ENCODE measurements around the gene CSTPP1. TPM values are rescaled to one million over a fixed set of nuclear protein-coding genes. Genes with fewer than 3 reads are reported as not detected.

Gene CSTPP1
- polyA plus RNA-seq, 1 donor (not counting 4 experiments of a cell fraction or from before 2014, with no cell fraction given), result 20.0 TPM

DNA sequence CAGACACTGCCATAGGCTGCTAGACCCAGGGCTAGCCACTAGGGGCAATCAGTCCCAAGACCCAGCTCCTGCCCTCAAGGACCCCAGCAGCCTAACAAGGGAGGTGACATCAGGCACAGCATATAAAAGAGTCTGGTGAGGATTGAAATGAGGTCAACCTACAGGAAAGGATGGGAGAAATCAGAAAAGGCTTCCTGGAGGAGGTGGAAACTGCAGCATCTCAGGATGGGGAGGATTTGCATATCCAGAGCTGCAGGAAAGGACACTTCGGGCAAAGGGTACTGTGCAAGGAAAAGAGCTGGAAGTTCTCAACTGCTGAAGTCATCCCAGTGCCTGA is 243.1 kb downstream of the CSTPP1 start:
- TF ChIP-seq, protein P1, sequence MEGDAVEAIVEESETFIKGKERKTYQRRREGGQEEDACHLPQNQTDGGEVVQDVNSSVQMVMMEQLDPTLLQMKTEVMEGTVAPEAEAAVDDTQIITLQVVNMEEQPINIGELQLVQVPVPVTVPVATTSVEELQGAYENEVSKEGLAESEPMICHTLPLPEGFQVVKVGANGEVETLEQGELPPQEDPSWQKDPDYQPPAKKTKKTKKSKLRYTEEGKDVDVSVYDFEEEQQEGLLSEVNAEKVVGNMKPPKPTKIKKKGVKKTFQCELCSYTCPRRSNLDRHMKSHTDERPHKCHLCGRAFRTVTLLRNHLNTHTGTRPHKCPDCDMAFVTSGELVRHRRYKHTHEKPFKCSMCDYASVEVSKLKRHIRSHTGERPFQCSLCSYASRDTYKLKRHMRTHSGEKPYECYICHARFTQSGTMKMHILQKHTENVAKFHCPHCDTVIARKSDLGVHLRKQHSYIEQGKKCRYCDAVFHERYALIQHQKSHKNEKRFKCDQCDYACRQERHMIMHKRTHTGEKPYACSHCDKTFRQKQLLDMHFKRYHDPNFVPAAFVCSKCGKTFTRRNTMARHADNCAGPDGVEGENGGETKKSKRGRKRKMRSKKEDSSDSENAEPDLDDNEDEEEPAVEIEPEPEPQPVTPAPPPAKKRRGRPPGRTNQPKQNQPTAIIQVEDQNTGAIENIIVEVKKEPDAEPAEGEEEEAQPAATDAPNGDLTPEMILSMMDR (optimal IDR thresholded peaks at IDR 0.05 in 1 of 3, IDR thresholded peaks at IDR 0.05 in 1 of 3, conservative IDR thresholded peaks at IDR 0.05 in 1 of 3; ENCODE audit: extremely low read depth in 1 of 3, insufficient read depth in 2 of 3, low read length in 3 of 3), result peak; percentile 64 to 76 (median 67)
- no peak for TF ChIP-seq EZH2 (IDR thresholded peaks at IDR 0.05; ENCODE audit: low read length)

DNA sequence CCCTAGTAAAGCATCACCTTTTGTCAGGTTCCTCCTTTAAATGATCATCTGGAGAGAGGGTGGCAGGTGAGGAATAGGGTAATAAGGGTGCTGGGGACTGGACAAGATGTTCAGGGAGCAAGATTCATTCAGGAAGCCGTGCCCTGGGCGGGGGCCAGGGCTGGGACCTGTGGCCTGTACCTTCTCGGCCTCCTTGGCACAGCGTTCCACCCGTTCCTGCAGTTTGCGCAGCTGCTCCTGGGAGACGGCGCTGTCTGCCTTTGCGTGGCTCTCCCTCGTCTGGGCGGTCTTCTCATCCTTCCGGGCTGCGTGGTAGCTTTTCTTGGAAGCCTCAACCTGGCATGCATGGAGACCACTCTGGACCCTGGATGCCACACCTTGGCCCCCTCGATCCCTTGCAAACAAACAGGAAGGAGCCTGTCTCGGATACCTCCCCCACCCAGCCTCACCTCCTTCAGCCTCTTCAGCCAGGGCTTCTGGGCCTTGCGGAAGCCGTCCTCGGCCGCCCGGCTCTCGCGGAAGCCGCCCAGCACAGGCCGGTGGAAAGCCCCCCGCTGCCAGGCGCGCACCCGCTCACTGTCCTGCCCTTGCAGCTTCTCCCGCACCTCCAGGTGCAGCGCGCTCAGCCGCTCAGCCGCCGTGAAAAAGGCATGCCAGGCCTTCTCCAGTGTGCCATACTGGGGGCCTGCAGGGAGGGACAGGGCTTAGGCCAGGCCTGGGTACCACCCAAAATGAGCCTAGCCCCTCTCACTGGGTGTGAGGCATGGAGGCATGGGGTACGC is 243.6 kb downstream of the CSTPP1 start:
- H2AFZ ChIP-seq (ENCODE audit: control insufficient read depth, low read length), result no peak overlapping the region
- no peaks in the 10 kb centered on the region for H4K20me1 ChIP-seq (ENCODE audit: control insufficient read depth, extremely low read depth, insufficient read depth, low read length)
- H3K79me2 ChIP-seq (ENCODE audit: control insufficient read depth, insufficient read depth, low read length), result peaks cover 49% of the 10 kb centered on the region
- H3K4me3 ChIP-seq (ENCODE audit: control insufficient read depth in 2 of 3, extremely low read depth in 1 of 3, insufficient read depth in 2 of 3, low read depth in 1 of 3, low read length in 3 of 3), result no peak overlapping the region
- no peak overlapping the region for H3K27ac ChIP-seq (ENCODE audit: control insufficient read depth, insufficient read depth, low read length)
- H3K27me3 ChIP-seq (ENCODE audit: control insufficient read depth, extremely low read depth, insufficient read depth, low read length), result no peaks in the 10 kb centered on the region
- FAIRE-seq (no peak), DNase-seq (ENCODE audit: low read depth, low spot score) (no peak)
- H3K4me1 ChIP-seq (ENCODE audit: control insufficient read depth, extremely low read depth, insufficient read depth, low read length), result peaks cover 25% of the 10 kb centered on the region
- TF ChIP-seq, protein P1 (optimal IDR thresholded peaks at IDR 0.05 in 1 of 3, IDR thresholded peaks at IDR 0.05 in 1 of 3, conservative IDR thresholded peaks at IDR 0.05 in 1 of 3; ENCODE audit: extremely low read depth in 1 of 3, insufficient read depth in 2 of 3, low read length in 3 of 3), result no peak
- no peak for TF ChIP-seq EZH2 (IDR thresholded peaks at IDR 0.05; ENCODE audit: low read length)
- peaks cover 26 to 27% of the 10 kb centered on the region in 2 experiments for H3K36me3 ChIP-seq (ENCODE audit: control insufficient read depth in 2 of 2, extremely low read depth in 1 of 2, insufficient read depth in 2 of 2, low read length in 2 of 2)
- dilution Hi-C loops (cut with MboI; ENCODE audit: extremely low pct_ligation_motif_present, low sequenced_read_pairs), result no loop called here
- no peak overlapping the region for H3K4me2 ChIP-seq (ENCODE audit: control insufficient read depth, extremely low read depth, insufficient read depth, low read depth, low read length)
- no peaks in the 10 kb centered on the region for H3K9me3 ChIP-seq (ENCODE audit: control insufficient read depth, low read depth, low read length)
- H3K9me1 ChIP-seq (ENCODE audit: control insufficient read depth, extremely low read depth, insufficient read depth, low read length), result peaks cover 2% of the 10 kb centered on the region
- H3K9ac ChIP-seq (ENCODE audit: control insufficient read depth, extremely low read depth, insufficient read depth, low read length), result no peak overlapping the region

More for the DNA sequence above, 243.1 kb downstream of the CSTPP1 start:
- dilution Hi-C loops (cut with MboI; ENCODE audit: extremely low pct_ligation_motif_present, low sequenced_read_pairs), result no loop called here
- H3K4me2 ChIP-seq (ENCODE audit: control insufficient read depth, extremely low read depth, insufficient read depth, low read depth, low read length), result no peak overlapping the region
- H3K27ac ChIP-seq (ENCODE audit: control insufficient read depth, insufficient read depth, low read length), result no peak overlapping the region
- H3K9me3 ChIP-seq (ENCODE audit: control insufficient read depth, low read depth, low read length), result no peaks in the 10 kb centered on the region
- no peaks in the 10 kb centered on the region for H3K9me1 ChIP-seq (ENCODE audit: control insufficient read depth, extremely low read depth, insufficient read depth, low read length)
- H3K4me3 ChIP-seq (ENCODE audit: control insufficient read depth in 2 of 3, extremely low read depth in 1 of 3, insufficient read depth in 2 of 3, low read depth in 1 of 3, low read length in 3 of 3), result no peak overlapping the region
- no peaks in the 10 kb centered on the region for H4K20me1 ChIP-seq (ENCODE audit: control insufficient read depth, extremely low read depth, insufficient read depth, low read length)
- H3K4me1 ChIP-seq (ENCODE audit: control insufficient read depth, extremely low read depth, insufficient read depth, low read length), result peaks cover 23% of the 10 kb centered on the region
- FAIRE-seq (no peak), DNase-seq (ENCODE audit: low read depth, low spot score) (no peak)
- no peak overlapping the region for H2AFZ ChIP-seq (ENCODE audit: control insufficient read depth, low read length)
- H3K9ac ChIP-seq (ENCODE audit: control insufficient read depth, extremely low read depth, insufficient read depth, low read length), result no peak overlapping the region
- peaks cover 49% of the 10 kb centered on the region for H3K79me2 ChIP-seq (ENCODE audit: control insufficient read depth, insufficient read depth, low read length)
- H3K36me3 ChIP-seq (ENCODE audit: control insufficient read depth in 2 of 2, extremely low read depth in 1 of 2, insufficient read depth in 2 of 2, low read length in 2 of 2), result peaks cover 30 to 32% of the 10 kb centered on the region in 2 experiments
- no peaks in the 10 kb centered on the region for H3K27me3 ChIP-seq (ENCODE audit: control insufficient read depth, extremely low read depth, insufficient read depth, low read length)
